GDM1 (cell line): ENCODE data around the gene ROBO1.
"Not testable (repeated sequence)": the region's sequence is repeated elsewhere in the genome, so short reads cannot be mapped to it uniquely, and the experiment has no call there.

Source experiments
- DNase-seq: peaks from one replicate; lab custom pipeline; 2025; lab: John Stamatoyannopoulos, UW

Gene ROBO1

GRCh38 chr3:78690766-78691165, 1077.0 kb downstream of the ROBO1 start:
- no peak for DNase-seq

- no peak for DNase-seq
Measured at GRCh38 chr3:78689378-78689777, 1078.4 kb downstream of the ROBO1 start.

- no peak for DNase-seq
Measured at GRCh38 chr3:78687520-78687919, 1080.3 kb downstream of the ROBO1 start.

GRCh38 chr3:78683284-78683683, 1084.5 kb downstream of the ROBO1 start:
- DNase-seq, result no peak

GRCh38 chr3:78675119-78675805, 1092.5 kb downstream of the ROBO1 start:
- not testable (repeated sequence) for DNase-seq

GRCh38 chr3:78670746-78671145, 1097.1 kb downstream of the ROBO1 start:
- no peak for DNase-seq

- no peak for DNase-seq
Measured at GRCh38 chr3:78670094-78670493, 1097.7 kb downstream of the ROBO1 start.

- DNase-seq, result no peak
Measured at GRCh38 chr3:78668302-78668701, 1099.5 kb downstream of the ROBO1 start.

GRCh38 chr3:78666470-78666800, 1101.4 kb downstream of the ROBO1 start:
- DNase-seq, result no peak

- no peak for DNase-seq
Measured at GRCh38 chr3:78665776-78666469, 1101.9 kb downstream of the ROBO1 start.

- DNase-seq, result no peak
Measured at GRCh38 chr3:78665101-78665500, 1102.7 kb downstream of the ROBO1 start.

GRCh38 chr3:78660957-78661356, 1106.8 kb downstream of the ROBO1 start:
- no peak for DNase-seq

- DNase-seq, result no peak
Measured at GRCh38 chr3:78659386-78659987, 1108.3 kb downstream of the ROBO1 start.

GRCh38 chr3:78647726-78648125, 1120.1 kb downstream of the ROBO1 start:
- no peak for DNase-seq

GRCh38 chr3:78645628-78646310, 1122.0 kb downstream of the ROBO1 start:
- DNase-seq, result no peak

GRCh38 chr3:78644847-78645246, 1123.0 kb downstream of the ROBO1 start:
- no peak for DNase-seq

- DNase-seq, result no peak
Measured at GRCh38 chr3:78642226-78643035, 1125.4 kb downstream of the ROBO1 start.

- DNase-seq, result no peak
Measured at GRCh38 chr3:78641703-78642102, 1126.1 kb downstream of the ROBO1 start.

- DNase-seq, result no peak
Measured at GRCh38 chr3:78634316-78634715, 1133.5 kb downstream of the ROBO1 start.

GRCh38 chr3:78633626-78634025, 1134.2 kb downstream of the ROBO1 start:
- no peak for DNase-seq

GRCh38 chr3:78632925-78633553, 1134.8 kb downstream of the ROBO1 start:
- DNase-seq, result no peak

- DNase-seq, result no peak
Measured at GRCh38 chr3:78629544-78629943, 1138.3 kb downstream of the ROBO1 start.
